SK-N-SH treated with all-trans-retinoic acid at 6 μM for 48 hours (cell line): Measurements from ENCODE around the gene PMPCB.

Experiments used
- OSR1 ChIP-seq: fragments of 250-450 bp; sonication (Bioruptor Pico); IDR thresholded peaks from 2 replicates; pipeline ENCODE4 v1.8.0; 2022; ENCODE audit warnings: moderate library complexity, mild to moderate bottlenecking, inconsistent platforms
- TOX ChIP-seq: fragments of 250-450 bp; sonication (Bioruptor Pico); IDR thresholded peaks from 2 replicates; pipeline ENCODE4 v1.8.0; 2021; ENCODE audit warnings: mild to moderate bottlenecking, moderate library complexity, borderline replicate concordance
- TF ChIP-seq, protein P1 (sequence below): fragments of 250-450 bp; sonication (Bioruptor Pico); IDR thresholded peaks from 2 replicates; pipeline ENCODE4 v1.8.0; 2021; ENCODE audit warnings: low read depth, mild to moderate bottlenecking, moderate library complexity, borderline replicate concordance

DNA sequence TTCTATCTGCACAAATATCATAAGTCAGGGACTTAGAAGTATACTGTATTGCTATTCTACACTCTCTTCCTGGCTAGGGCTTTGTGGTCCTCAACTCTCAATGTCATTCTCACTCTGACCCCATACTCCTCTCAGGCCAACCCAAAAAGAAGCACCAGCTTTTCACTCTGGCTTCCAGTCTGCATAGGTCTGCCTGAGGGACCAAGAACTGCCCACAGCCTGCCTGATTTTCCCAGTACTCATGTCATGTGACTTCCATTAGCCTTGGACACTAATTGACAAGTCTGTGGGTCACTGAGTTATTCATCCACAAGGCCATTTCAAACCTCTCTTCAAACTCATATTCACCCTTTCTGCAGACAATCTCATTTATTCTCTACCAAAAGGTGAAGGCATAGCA, 19.8 kb downstream of the PMPCB start:
- TF ChIP-seq OSR1 (CRISPR knock-in tag), result no peak
- TF ChIP-seq, protein P1, sequence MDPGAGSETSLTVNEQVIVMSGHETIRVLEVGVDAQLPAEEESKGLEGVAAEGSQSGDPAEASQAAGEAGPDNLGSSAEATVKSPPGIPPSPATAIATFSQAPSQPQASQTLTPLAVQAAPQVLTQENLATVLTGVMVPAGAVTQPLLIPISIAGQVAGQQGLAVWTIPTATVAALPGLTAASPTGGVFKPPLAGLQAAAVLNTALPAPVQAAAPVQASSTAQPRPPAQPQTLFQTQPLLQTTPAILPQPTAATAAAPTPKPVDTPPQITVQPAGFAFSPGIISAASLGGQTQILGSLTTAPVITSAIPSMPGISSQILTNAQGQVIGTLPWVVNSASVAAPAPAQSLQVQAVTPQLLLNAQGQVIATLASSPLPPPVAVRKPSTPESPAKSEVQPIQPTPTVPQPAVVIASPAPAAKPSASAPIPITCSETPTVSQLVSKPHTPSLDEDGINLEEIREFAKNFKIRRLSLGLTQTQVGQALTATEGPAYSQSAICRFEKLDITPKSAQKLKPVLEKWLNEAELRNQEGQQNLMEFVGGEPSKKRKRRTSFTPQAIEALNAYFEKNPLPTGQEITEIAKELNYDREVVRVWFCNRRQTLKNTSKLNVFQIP (CRISPR knock-in tag), result no peak
- no peak for TF ChIP-seq TOX (CRISPR knock-in tag)
